OCI-LY7 (cell line): ENCODE measurements around the gene NRG4.

Source experiments
- EZH2phosphoT487 ChIP-seq: fragments of 200-600 bp; sonication (generic); IDR thresholded peaks from 2 replicates; pipeline ENCODE4 v1.6.1; 2018; ENCODE audit warnings: low read depth, borderline replicate concordance, mild to moderate bottlenecking, mixed run types, antibody characterized with exemption, low read length, moderate library complexity, mixed read lengths
- TF ChIP-seq, protein P1 (sequence below): fragments of 200-600 bp; sonication (generic); conservative IDR thresholded peaks from 2 replicates; pipeline ENCODE4 v1.5.1; 2014; ENCODE audit warnings: mild to moderate bottlenecking, antibody characterized with exemption, low read length, moderate library complexity, mixed read lengths

DNA sequence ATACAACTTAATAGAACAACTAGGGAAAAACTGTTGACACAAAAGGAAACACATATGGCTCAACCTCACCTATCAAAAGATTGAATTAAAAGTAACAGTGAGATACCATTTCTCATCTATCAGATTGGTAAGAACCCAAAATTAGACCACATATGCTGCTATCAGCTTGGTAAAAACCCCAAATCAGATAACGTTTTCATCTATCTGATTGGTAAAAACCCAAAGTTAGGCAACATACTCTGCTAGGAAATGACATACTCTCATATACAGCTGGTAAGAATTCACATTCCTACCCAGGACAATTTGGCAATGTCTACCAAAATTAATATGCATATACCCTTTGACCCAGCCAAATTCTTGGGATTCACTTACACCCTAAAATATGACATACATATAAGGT is 26.3 kb downstream of the NRG4 start:
- no peak for TF ChIP-seq EZH2phosphoT487
- TF ChIP-seq, protein P1, sequence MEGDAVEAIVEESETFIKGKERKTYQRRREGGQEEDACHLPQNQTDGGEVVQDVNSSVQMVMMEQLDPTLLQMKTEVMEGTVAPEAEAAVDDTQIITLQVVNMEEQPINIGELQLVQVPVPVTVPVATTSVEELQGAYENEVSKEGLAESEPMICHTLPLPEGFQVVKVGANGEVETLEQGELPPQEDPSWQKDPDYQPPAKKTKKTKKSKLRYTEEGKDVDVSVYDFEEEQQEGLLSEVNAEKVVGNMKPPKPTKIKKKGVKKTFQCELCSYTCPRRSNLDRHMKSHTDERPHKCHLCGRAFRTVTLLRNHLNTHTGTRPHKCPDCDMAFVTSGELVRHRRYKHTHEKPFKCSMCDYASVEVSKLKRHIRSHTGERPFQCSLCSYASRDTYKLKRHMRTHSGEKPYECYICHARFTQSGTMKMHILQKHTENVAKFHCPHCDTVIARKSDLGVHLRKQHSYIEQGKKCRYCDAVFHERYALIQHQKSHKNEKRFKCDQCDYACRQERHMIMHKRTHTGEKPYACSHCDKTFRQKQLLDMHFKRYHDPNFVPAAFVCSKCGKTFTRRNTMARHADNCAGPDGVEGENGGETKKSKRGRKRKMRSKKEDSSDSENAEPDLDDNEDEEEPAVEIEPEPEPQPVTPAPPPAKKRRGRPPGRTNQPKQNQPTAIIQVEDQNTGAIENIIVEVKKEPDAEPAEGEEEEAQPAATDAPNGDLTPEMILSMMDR: no peak
